HG03108 (cell line): ENCODE measurements around the gene FGF8.

ENCODE experiments used
- ATAC-seq: cut with Tn5 transposase; IDR thresholded peaks from one replicate; pipeline ENCODE4 v1.9.1; 2021; ENCODE audit warnings: moderate library complexity; ENCODE audit not compliant: unreplicated experiment

FGF8 gene

GRCh38 chr10:101770331-101771215, 5.3 kb downstream of the FGF8 start:
- no peak for ATAC-seq

DNA sequence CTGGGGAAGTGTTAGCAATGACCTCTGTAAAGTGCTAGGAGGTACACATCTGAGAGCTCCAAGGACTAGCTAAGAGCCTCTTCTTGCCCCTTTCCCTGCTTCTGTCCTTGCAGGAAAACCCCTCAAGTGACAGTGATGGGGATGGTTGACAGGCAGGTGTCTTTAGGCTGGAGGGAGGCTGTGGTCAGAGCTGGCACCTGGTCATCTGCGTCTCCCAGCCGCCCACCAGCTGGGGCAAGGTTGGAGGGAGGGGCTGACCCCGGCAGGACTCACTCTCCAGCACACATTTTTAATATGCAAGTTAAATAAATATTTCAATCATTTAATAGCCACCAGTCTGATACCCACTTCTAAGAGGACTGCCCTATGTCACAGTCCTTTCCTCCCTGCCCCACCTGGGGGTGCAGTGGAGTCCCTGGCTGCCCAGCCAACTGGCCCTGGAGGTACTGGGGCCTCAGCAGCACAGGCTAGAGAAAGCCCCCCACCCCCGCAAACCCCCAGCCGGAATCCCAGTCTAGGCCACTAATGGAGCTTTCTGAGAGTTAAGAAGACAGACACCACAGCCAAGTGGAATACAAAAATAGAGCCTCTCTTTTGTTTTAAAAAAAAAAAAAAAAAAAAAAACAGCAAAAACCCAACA, 6.3 kb downstream of the FGF8 start:
- ATAC-seq: no peak

GRCh38 chr10:101768791-101769170, 7.1 kb downstream of the FGF8 start:
- ATAC-seq: no peak

DNA sequence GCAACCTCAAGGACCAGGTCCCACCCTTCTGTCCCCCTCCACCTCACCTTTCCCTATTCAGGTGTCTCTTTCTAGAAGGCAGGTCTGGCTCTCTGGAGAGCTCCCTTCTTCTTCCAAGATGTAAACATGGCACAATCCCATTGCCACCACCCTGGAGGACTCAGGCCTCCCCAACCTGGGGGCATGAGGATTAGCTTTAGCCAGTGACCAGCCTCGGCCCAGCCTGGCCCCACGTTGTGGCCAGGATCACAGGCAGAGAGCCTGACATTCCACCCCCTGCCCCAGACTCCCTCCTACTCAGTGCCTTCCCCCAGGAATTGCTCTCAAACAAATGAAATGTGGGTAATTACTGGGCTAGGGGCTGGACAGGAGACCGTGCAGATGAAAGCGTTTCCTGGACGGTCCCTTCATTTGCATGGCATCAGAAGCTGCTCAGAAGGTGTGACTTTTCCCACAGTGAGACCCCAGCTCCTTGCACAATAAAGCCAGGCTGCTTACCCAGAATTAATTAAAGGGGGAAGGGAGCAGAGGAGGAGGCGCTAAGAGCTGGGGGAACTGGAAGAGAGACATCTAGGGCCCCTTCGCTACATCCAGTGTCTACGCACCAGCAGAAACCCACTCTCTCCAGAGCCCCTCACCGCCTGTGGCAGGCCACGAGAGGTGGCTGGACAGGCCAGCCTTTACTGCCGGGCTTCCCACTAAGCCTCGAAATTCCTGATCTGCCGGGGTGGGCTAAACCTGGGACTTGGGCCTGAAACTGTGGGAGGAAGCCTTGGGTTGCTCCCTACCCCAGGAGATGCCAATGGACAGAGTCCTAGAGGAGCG, 7.7 kb downstream of the FGF8 start:
- ATAC-seq: no peak

GRCh38 chr10:101767600-101767945, 8.3 kb downstream of the FGF8 start:
- ATAC-seq: no peak

DNA sequence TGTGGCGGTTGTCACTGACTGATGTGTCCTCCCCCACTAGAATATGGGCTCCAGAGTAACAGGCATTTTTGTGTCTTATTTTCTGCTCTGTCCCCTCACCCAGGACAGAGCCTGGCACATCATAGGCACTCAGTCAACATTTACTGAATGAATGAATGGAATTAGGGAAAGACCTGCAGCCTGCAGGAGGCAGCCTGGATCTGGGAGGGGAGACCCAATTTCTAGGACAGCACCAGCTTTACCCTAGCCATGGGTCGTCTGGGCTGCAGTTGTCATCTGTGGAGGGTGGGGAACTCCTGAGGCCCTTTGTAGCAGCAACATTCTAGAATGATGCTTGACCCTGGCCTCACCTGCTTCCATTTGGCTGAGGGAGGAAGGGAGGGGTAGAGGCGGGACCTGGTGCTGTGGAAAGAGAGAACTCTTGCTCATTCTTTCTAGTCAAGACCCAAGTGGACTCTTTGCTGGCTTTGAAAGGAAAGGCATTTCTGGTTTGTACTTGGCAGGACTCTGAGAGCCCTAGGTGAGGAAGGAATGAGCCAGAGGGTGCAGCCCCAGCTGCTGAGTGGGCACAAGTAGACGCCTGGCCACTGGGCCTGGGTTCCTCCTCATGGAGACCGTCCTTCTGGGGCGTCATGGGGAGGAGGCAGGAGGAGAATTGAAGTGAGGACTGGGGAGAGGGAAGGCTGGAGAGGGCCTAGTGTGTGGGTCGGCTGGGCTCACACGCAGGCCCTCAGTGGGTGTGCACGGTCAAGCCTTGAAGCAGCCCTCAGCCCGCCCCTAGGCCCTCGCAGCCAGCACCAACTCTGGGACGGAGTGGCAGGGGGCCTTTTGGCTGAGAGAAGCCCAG, 8.9 kb downstream of the FGF8 start:
- no peak for ATAC-seq

GRCh38 chr10:101766306-101766705, 9.6 kb downstream of the FGF8 start:
- no peak for ATAC-seq

DNA sequence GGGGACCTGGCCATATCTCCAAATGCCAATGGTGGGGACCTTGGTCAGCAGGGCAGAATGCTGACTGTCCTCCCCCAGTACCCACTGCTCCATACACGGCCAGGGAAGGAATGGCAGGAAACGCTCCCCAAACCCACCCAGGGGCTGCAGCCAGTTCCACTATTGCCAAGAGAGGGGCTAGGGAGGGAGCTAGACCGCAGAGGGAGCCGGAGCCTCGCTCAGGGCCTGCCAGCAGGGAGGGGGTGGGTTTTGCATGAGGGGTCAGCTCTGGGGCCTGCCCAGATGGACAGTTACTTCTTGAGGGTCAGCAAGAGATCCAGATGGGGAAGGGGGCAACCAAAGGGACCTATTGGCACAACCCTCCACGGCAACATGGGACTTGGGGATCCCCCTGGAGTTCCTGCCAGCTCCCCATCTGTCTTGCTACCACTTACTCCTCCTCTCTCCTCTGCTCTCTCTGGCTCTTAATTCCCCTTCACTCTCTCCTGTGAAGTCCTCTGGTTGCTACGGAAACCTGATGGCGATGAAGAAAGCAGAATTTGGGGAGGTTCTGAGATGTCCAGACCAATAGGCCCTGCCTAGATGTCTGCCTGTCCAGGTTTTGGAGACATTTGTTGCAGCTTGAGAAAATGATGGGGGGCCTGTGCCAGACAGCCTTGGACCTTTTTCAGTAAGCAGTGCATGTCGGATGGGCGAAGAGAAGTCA, 12.6 kb downstream of the FGF8 start:
- no peak for ATAC-seq

DNA sequence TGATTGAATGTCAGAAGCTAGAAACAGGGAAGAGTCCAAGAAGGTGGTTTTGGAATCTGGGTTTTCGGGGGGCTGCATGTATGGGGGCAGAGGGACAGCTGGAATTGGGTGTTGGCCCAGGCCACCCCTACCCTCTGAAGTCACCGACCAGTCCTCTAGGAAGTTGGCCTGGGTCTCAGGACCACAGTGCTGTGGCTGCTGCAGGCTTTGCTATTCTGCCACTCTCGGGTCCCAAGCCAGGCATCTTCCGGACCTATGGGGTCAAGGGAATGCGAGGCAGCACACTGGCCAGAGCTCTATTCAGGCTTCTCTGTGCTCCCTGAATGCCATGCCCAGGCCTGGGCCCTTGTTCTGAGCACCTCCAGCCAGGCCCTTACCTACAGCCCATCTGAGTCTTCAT, 13.2 kb downstream of the FGF8 start:
- ATAC-seq: no peak

DNA sequence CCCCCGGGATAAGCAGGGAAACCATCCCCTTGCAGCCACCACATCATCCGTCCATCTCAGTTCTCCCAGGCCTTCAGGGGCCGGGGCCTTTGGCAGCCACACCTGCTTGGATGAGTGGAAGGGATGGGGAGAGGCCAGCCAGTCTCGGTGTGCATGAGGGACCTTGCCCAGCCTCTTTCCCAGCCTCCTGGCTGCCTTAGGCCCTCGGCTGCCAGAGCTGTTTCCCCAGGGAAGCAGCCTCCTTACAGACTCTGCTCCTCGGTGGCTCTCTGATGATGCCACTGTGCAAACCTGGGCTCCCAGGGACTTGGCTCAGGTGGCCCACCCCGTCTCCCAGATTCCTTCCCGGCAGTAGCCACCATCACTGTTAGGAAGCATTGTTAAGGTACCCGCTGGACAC, 14.7 kb downstream of the FGF8 start:
- ATAC-seq: no peak

DNA sequence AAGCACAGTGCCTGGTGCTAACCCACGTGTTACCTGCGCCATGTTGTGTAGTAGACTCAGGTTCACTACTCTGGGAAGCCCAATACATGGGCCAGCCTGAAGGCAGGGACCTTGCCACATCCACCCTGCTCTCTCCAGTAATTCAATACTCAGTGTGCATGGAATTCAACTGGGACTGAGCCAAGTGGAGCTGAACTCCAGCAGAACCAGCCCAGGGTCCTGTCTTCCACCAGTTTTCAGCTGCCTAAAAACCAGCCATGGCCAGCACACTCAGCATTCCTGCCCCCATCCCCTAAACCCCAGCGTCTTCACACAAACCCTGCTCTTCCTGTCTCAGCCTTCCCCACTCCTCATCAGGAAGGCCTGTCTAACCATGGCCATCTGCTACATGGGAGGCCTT, 15.4 kb downstream of the FGF8 start:
- no peak for ATAC-seq

DNA sequence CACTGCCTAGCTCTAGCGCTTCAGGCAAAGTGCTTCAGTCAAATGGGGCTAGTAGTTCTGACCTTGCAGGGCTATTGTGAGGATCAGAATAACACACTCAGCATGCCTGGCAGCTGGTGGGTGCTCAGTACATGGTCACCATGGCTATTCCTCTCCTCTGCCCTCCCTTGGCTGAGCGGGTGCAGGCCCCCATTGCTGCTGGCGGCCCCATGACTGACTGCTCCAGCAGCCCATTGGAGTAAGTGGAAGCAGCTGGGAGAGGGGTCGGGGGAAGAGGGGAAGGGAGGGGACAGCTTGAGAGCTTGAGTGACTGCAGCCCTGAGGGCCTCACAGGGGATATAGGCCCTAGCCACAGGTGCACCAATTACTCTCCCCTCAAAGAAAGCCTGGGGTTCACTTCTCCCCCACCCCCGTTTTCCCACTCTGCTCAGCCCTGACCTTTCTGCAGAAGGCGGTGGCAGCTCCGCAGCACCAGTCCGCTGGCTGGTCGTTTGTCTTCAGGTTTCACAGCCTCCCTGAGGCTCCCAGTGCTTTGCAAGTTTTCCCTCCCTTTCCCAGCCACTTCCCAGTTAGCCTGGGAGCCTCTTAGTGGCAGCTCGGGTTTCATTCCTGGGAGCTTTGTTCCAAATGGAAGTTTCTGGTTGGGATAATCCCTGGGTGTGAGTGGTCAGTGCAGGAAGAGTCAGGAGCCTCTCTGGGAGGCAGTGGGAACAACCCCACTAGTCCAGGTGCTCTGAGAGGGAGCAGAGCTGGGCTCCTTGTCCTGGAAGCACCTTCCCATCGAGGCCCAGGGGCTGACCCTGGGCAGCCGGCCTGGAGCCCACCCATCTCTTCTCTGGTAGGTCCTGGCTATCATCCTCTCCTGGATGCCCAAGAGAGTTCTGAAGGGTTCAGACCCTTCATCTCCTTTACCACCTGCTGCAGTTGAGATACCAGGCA, 16.3 kb downstream of the FGF8 start:
- no peak for ATAC-seq

- ATAC-seq: no peak
These were observed 17.1 kb downstream of the FGF8 start for GRCh38 chr10:101758858-101759257.

- ATAC-seq: no peak
These were observed 23.7 kb downstream of the FGF8 start for GRCh38 chr10:101752241-101752640.

DNA sequence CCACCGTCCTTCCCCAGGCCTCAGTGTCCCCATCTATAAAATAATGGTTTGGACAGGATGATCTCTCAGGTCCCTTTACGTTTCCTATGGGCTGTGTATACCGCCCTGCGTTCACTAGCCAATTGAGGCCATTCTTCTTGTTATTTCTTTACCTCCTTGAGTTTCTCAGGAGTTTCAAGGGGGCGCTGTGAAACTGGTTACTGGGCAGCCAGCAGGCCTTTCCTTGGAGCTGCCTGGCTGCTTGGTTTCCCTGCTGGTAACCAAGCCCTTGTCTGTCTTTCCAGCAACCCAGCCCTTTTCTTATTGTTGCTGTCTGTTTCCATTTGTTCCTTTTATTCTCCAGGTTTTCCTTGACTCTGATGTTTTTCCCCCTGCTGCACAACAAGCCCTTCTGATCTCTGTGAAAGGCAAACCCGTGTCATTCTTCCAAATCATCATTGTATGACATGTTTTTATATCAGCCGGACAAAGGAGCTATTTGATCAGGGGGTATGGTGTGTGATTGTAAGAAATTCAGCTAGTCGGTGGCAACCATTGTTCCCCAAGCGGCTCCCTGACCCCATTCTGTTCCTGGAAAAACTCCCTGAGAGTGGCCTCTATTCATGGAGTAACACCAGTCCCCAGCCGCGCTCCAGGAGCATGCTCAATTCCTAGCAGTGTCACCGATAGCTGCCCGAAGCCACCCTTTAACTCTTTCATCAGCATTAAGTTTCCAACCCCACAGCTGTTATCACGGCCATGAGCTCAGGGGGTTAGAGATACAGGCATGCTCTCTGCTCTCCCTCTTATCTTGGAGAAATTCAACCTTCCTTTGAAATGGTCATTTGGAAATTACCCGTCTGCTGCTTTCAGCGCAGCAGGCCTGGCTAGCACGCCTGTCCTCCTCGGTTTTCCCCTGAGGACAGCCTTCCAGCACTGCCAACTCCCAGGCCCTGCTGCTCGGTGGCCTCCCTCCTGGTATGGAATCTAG, 26.6 kb downstream of the FGF8 start:
- no peak for ATAC-seq

DNA sequence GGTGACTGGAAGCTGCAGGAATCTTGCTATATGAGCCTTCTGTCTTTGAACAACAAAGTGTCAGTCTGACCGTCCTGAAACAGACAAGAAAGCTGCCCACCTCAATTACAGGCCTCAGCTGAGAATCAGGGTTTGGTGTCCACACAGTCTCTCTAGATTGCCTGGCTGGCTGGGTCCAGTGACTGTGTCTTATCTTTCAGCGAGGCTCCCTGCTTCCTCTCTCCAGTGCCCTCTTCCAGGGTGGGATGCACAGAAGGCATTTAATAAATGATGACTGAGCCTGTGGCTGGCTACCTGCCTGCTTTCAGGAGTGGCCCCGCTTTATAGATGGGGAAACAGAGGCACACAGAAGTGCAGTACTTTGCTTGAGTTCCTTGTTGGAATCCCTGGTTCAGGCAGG, 27.4 kb downstream of the FGF8 start:
- ATAC-seq: no peak

DNA sequence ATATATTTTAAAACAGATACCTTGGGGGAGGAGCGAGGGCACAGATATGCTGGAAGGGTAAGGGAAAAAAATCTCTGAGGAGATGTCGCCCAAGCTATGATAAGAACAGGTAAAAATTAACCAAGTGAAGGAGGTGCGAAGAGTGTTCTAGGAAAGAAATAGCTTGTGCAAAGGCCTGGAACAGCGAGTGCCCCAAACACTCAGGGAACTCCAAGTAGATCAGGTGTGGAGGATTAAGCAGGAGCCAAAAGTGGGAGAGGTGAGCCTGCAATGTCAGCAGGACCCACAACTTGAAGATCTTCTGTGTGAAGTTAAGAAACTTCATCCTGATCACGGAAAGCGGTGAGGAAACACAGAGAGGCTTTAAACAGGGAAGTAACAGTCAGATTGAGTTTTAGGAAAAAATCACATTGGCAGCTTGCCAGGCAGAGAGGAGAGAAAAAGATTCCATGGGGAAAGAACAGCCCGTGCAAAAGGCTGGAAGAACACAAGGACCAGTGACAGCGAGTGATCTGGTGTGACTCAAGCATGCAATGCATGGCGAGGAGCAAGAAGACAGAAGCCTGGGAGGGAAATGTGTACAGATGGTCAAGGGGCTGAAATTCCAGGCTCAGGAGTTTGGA, 30.7 kb downstream of the FGF8 start:
- ATAC-seq: no peak

- ATAC-seq: no peak
These were observed 31.6 kb downstream of the FGF8 start for GRCh38 chr10:101744267-101744666.
